ENCODE data around the gene PRDM15.

- TF ChIP-seq YY1 (IDR thresholded peaks at IDR 0.05; ENCODE audit: low read depth): no peak
- no peak for TF ChIP-seq CREB1 (IDR thresholded peaks at IDR 0.05; ENCODE audit: low read depth)
- TF ChIP-seq REST (IDR thresholded peaks at IDR 0.05; ENCODE audit: low read depth): no peak
- no peak for TF ChIP-seq RAD21 (IDR thresholded peaks at IDR 0.05; ENCODE audit: low read depth)
- TF ChIP-seq MAX (IDR thresholded peaks at IDR 0.05): no peak
- TF ChIP-seq FOXM1 (IDR thresholded peaks at IDR 0.05; ENCODE audit: borderline replicate concordance, low read depth): no peak
- no peak for TF ChIP-seq EGR1 (IDR thresholded peaks at IDR 0.05)
- TF ChIP-seq ZBTB7A (IDR thresholded peaks at IDR 0.05; ENCODE audit: low read depth): no peak
- TF ChIP-seq EP300 (IDR thresholded peaks at IDR 0.05; ENCODE audit: borderline replicate concordance): no peak
- no peak for TF ChIP-seq CEBPB (IDR thresholded peaks at IDR 0.05)
- TF ChIP-seq TAF1 (IDR thresholded peaks at IDR 0.05; ENCODE audit: low read depth): no peak
- no peak for TF ChIP-seq TEAD4 (IDR thresholded peaks at IDR 0.05)
- no peak for TF ChIP-seq USF1 (IDR thresholded peaks at IDR 0.05)
Measured at GRCh38 chr21:41812679-41813078, 66.5 kb downstream of the PRDM15 start.

Data from Ishikawa (cell line).